HT1080 (cell line): ENCODE data around the gene CFAP65. TPM values are rescaled to one million over a fixed set of nuclear protein-coding genes. Genes with fewer than 3 reads are reported as not detected.

ENCODE experiments used
- DNase-seq: peaks from one replicate; pipeline ENCODE4 v3.0.0-alpha.2; 2015; ENCODE audit warnings: low read depth
- total RNA-seq: library from RNA; depleted of rRNA; stranded (reverse); fragments of >200 nt; shearing (Covaris generic); gene quantifications from 2 replicates; pipeline ENCODE4 v1.2.3, GENCODE V29; 2014

The CFAP65 gene
- total RNA-seq, 1 experiment from 2014 or later = not detected

- no peak for DNase-seq
Observed at GRCh38 chr2:219060821-219061791, 19.8 kb upstream of the CFAP65 start, which contains the start of gene IHH. TSS of gene IHH (minus strand) at chr2:219060921. CDS start at chr2:219060467, 454 bp downstream.

GRCh38 chr2:219059725-219060682 lies 18.7 kb upstream of the CFAP65 start:
- DNase-seq = no peak

GRCh38 chr2:219059375-219059724 lies 18.0 kb upstream of the CFAP65 start:
- DNase-seq = no peak

- DNase-seq = no peak
Observed at GRCh38 chr2:219058541-219059374, 17.4 kb upstream of the CFAP65 start.

- peak; percentile 61 for DNase-seq
Observed at GRCh38 chr2:219057709-219058540, 16.6 kb upstream of the CFAP65 start.

GRCh38 chr2:219056896-219057708 lies 15.8 kb upstream of the CFAP65 start:
- DNase-seq = no peak

GRCh38 chr2:219056176-219056895 lies 15.0 kb upstream of the CFAP65 start:
- DNase-seq = no peak

GRCh38 chr2:219054956-219055903 lies 13.9 kb upstream of the CFAP65 start:
- no peak for DNase-seq

GRCh38 chr2:219049282-219049681 lies 8.0 kb upstream of the CFAP65 start:
- peak; percentile 45 for DNase-seq

GRCh38 chr2:219045937-219046550 lies 4.7 kb upstream of the CFAP65 start:
- DNase-seq = peak; percentile 27

GRCh38 chr2:219042750-219043149 lies 1.4 kb upstream of the CFAP65 start:
- DNase-seq = no peak

- DNase-seq = no peak
Observed at GRCh38 chr2:219042157-219042556, 841 bp upstream of the CFAP65 start.

GRCh38 chr2:219038600-219038999 lies 2.7 kb downstream of the CFAP65 start:
- DNase-seq = no peak

GRCh38 chr2:219037783-219038499 lies 3.4 kb downstream of the CFAP65 start:
- no peak for DNase-seq

GRCh38 chr2:219035942-219036341 lies 5.4 kb downstream of the CFAP65 start:
- DNase-seq = no peak

GRCh38 chr2:219034823-219035222 lies 6.5 kb downstream of the CFAP65 start:
- DNase-seq = no peak
